Colonic mucosa (tissue), 4 donors: ENCODE results near the gene RUNX2. TPM values are rescaled to one million over a fixed set of nuclear protein-coding genes. Genes with fewer than 3 reads are reported as not detected.

Source experiments
- DNase-seq: peaks from one replicate; pipeline ENCODE4 v3.0.0-alpha.2; 2020
- H3K27ac ChIP-seq: fragments of 200-600 bp; one replicate; pipeline ENCODE4 v1.8.0; 2021
- H3K27me3 ChIP-seq: fragments of 200-600 bp; one replicate; pipeline ENCODE4 v1.8.0; 2021
- H3K36me3 ChIP-seq: fragments of 200-600 bp; one replicate; pipeline ENCODE4 v1.8.0; 2021
- H3K4me1 ChIP-seq: fragments of 200-600 bp; one replicate; pipeline ENCODE4 v1.8.0; 2021; ENCODE audit warnings: mild to moderate bottlenecking
- H3K4me3 ChIP-seq: fragments of 200-600 bp; one replicate; pipeline ENCODE4 v1.8.0; 2021
- H3K9ac ChIP-seq, 2 donors: one replicate each; pipeline ENCODE4 v1.7.0; 2013; ENCODE audit warnings: control low read depth in 2 of 2, low read depth in 2 of 2, low read length in 2 of 2
- H3K9me3 ChIP-seq: fragments of 200-600 bp; one replicate; pipeline ENCODE4 v1.8.0; 2021
- intact Hi-C: fragments of 100-400 bp; cut with DNase I; formaldehyde crosslinking; loops from one replicate; pipeline ENCODE4 v1.14.1; 2022
- total RNA-seq, 2 donors: library from RNA; stranded (reverse); fragmentation: NEBNext Ultra II Directional in 1 of 2; extraction: Animal tissue kit (Norgen Biotek cat#: 25700) in 1 of 2; gene quantifications; one replicate each; pipeline ENCODE4 v1.2.1, GENCODE V29; 2021
- TF ChIP-seq, protein P1 (sequence below): fragments of 200-600 bp; IDR thresholded peaks from one replicate; pipeline ENCODE4 v1.8.0; 2022; ENCODE audit warnings: antibody characterized with exemption, mild to moderate bottlenecking
- donor health status: healthy.
- donor health status: DM: no; HTN: no; CAD: no.
- donor health status: DM: no; HTN: no; CAD: no.

RUNX2 gene
- total RNA-seq, 2 donors from 2014 or later, result 1.7 to 2.6 TPM

DNA sequence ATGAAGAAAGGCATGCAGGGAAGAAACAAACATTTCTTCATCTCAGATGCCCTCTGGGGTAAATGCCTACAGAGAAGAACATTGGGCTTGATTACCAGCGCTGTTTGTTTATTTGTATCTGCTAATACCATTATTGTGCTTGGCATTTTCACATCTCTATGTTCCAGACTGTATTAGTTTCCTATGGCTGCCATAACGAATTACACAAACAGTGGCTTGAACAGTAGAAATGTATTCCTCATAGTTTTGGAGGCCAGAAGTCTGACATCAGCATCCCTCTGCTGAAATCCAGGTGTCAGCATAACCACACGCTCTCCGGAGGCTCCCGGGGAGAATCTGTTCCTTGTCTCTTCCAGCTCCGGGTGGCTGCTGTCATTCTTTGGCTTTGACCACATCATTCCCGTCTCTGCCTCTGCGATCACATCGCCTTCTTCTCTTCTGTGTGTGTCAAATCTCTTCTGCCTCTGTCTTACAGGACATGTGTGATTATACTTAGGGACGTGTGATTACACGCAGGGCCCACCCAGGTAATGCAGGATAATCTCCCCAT lies 291.2 kb downstream of the RUNX2 start:
- Histone ChIP-seq H3K4me3 (no peak overlapping the region), H3K4me1 (no peaks in the 10 kb centered on the region), H3K9ac (no peak overlapping the region), H3K36me3 (no peaks in the 10 kb centered on the region), H3K27me3 (no peaks in the 10 kb centered on the region), H3K27ac (no peak overlapping the region), H3K9me3 (no peaks in the 10 kb centered on the region)
- TF ChIP-seq, protein P1, sequence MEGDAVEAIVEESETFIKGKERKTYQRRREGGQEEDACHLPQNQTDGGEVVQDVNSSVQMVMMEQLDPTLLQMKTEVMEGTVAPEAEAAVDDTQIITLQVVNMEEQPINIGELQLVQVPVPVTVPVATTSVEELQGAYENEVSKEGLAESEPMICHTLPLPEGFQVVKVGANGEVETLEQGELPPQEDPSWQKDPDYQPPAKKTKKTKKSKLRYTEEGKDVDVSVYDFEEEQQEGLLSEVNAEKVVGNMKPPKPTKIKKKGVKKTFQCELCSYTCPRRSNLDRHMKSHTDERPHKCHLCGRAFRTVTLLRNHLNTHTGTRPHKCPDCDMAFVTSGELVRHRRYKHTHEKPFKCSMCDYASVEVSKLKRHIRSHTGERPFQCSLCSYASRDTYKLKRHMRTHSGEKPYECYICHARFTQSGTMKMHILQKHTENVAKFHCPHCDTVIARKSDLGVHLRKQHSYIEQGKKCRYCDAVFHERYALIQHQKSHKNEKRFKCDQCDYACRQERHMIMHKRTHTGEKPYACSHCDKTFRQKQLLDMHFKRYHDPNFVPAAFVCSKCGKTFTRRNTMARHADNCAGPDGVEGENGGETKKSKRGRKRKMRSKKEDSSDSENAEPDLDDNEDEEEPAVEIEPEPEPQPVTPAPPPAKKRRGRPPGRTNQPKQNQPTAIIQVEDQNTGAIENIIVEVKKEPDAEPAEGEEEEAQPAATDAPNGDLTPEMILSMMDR, result no peak
- intact Hi-C loops, result no loop called here
- no peak for DNase-seq

DNA sequence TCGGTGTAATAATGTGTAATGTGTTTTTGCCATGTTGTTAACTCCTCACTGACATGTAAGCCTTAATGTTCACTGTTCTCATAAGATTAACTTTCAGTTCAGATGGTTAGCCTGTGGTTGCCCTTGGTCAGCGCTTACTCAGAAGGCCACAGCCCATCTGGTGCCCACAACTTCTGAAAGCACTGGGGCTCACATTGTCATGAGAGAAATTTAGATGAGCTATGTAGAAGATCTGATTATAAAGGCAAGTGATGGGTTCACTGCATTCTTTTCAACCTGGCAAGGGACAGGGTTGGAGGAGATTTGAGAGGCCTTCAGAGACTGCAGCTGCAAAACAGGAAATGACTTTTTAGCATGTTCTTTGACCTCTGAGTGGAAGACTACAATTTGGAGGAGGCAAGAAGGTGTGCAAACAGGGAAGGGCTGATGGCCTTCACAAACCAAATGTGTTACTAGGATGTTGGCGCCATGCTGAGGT lies 291.9 kb downstream of the RUNX2 start:
- H3K9me3 ChIP-seq, result no peaks in the 10 kb centered on the region
- no peaks in the 10 kb centered on the region for H3K4me1 ChIP-seq
- TF ChIP-seq, protein P1, result no peak
- intact Hi-C loops, result no loop called here
- no peak overlapping the region for H3K9ac ChIP-seq
- no peaks in the 10 kb centered on the region for H3K36me3 ChIP-seq
- no peaks in the 10 kb centered on the region for H3K27me3 ChIP-seq
- no peak for DNase-seq
- H3K27ac ChIP-seq, result no peak overlapping the region
- no peak overlapping the region for H3K4me3 ChIP-seq

DNA sequence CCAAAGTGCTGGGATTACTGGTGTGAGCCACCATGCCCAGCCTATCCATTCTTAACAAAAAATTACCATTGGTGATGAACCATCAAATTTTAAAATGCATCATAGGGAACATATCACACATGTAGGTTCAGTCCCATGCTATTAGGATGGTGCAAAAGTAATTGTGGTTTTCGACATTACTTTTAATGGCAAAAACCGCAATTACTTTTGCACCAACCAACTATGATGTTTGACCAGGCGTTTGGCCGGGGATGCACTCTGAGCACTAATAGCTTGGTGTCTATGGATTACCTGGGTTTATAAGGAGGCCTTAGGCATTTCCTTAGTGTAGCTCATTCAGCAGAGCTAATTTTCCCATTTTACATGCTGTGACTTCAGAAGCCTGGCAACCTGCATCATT lies 296.1 kb downstream of the RUNX2 start:
- Histone ChIP-seq H3K36me3 (no peaks in the 10 kb centered on the region), H3K9me3 (no peaks in the 10 kb centered on the region), H3K27me3 (no peaks in the 10 kb centered on the region), H3K9ac (no peak overlapping the region), H3K27ac (no peak overlapping the region), H3K4me1 (no peaks in the 10 kb centered on the region), H3K4me3 (no peak overlapping the region)
- TF ChIP-seq, protein P1, result no peak
- no peak for DNase-seq
- intact Hi-C loops, result no loop called here

DNA sequence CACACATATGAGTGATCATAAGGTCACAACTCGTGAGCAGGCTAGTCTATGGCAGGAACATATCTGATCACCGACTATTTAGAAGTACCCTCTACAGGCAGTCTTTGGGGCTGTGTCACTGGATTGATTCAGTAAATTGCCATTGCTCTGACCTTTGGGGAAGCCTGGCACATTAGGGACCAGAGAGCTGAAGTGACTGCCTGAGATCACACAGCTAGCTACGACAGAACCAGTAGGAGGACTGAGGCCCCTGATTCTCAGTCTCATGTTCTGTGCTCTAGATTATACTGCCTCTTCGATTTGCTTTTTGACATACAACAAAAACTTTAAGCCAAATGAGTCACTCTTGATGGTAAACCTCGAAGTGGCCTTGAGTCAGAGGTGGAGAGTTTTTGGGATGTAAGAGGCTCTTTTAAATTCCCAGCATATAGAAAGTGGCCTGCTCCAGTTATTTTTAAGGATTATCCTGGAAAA lies 297.1 kb downstream of the RUNX2 start:
- intact Hi-C loops, result no loop called here
- TF ChIP-seq, protein P1, result no peak
- Histone ChIP-seq H3K4me1 (no peaks in the 10 kb centered on the region), H3K9ac (no peak overlapping the region), H3K9me3 (no peaks in the 10 kb centered on the region), H3K27me3 (no peaks in the 10 kb centered on the region), H3K36me3 (no peaks in the 10 kb centered on the region), H3K27ac (no peak overlapping the region), H3K4me3 (no peak overlapping the region)
- DNase-seq, result no peak

DNA sequence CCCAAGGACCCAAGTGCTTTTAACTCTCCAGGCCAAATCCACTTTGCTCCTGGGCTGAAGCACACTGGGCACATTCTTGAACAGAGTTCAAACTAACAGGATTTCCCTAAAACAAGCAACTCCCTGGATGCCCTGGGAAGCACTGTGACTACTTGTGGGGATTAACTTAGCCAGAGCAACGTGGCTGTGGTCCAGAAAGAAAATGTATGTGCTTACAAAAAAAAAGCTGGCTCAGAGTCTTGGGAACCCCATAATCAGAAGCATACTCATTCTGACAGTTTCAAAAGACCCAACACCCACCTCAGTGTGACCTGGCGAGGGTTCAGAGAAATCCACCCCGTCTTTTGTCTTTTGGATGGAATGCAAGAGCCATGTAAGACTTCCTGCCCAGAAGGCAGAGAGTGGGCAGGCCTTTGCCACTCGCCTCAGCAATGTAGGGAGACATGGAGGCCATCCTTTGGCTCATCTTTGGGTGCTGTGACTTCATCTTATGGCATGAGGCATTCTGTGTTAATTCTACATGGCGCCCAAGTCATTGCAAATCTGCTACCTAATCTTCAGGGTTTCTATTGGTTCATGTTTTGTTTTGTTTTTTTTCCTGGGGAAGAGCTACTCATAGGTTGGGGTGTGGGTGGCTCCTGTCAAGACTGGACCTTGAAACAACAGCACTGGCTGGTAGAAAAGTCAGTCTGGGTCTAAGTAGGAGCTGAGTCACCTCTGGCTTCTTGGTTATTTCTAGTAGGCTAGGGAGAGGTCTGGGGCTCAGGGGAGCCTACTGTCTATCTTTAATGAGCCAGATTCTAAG lies 298.2 kb downstream of the RUNX2 start:
- H3K9me3 ChIP-seq, result no peaks in the 10 kb centered on the region
- H3K27ac ChIP-seq, result no peak overlapping the region
- no peaks in the 10 kb centered on the region for H3K4me1 ChIP-seq

More for the DNA sequence above, 298.2 kb downstream of the RUNX2 start:
- TF ChIP-seq, protein P1, result no peak
- intact Hi-C loops, result no loop called here
- H3K9ac ChIP-seq, result no peak overlapping the region
- H3K27me3 ChIP-seq, result no peaks in the 10 kb centered on the region
- DNase-seq, result no peak
- H3K36me3 ChIP-seq, result no peaks in the 10 kb centered on the region
- no peak overlapping the region for H3K4me3 ChIP-seq
